Loucy (cell line): ENCODE measurements around the gene TPCN2.

ENCODE experiments used
- EZH2phosphoT487 ChIP-seq: fragments of 200-600 bp; IDR thresholded peaks from 2 replicates; pipeline ENCODE4 v1.6.1; 2018; ENCODE audit warnings: antibody characterized with exemption, mild to moderate bottlenecking, moderate library complexity, borderline replicate concordance
- TF ChIP-seq, protein P1 (sequence below): fragments of 200-600 bp; sonication (generic); conservative IDR thresholded peaks from 2 replicates; pipeline ENCODE4 v1.5.1; 2014; ENCODE audit warnings: mild to moderate bottlenecking, antibody characterized with exemption, low read length

DNA sequence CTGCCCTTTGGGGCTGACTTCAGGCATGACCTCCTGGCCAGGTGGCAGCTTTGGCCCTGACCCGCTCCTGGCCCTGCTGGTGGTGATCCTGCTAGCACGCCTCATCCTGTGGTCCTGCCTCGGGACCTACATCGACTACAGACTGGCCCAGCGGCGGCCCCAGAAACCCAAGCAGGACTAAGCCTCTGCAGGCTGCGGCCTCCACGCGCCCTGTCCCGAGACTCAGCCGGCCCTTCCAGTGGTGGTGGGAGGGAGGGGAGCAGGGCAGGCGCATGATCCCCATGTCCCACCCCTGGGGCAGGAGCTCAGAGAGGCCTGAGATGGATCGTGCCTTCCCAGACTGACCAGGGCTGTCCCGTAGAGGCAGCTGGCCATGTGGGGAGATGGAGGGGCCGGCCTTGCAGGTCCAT is 109.1 kb downstream of the TPCN2 start:
- TF ChIP-seq, protein P1, sequence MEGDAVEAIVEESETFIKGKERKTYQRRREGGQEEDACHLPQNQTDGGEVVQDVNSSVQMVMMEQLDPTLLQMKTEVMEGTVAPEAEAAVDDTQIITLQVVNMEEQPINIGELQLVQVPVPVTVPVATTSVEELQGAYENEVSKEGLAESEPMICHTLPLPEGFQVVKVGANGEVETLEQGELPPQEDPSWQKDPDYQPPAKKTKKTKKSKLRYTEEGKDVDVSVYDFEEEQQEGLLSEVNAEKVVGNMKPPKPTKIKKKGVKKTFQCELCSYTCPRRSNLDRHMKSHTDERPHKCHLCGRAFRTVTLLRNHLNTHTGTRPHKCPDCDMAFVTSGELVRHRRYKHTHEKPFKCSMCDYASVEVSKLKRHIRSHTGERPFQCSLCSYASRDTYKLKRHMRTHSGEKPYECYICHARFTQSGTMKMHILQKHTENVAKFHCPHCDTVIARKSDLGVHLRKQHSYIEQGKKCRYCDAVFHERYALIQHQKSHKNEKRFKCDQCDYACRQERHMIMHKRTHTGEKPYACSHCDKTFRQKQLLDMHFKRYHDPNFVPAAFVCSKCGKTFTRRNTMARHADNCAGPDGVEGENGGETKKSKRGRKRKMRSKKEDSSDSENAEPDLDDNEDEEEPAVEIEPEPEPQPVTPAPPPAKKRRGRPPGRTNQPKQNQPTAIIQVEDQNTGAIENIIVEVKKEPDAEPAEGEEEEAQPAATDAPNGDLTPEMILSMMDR = no peak
- no peak for TF ChIP-seq EZH2phosphoT487
